ENCODE results near the gene COL6A1. TPM values are rescaled to one million over a fixed set of nuclear protein-coding genes. Genes with fewer than 3 reads are reported as not detected.

Gene COL6A1
- polyA plus RNA-seq, 1 of the 3 experiments (the other 2 are of a cell fraction): 107 TPM

DNA sequence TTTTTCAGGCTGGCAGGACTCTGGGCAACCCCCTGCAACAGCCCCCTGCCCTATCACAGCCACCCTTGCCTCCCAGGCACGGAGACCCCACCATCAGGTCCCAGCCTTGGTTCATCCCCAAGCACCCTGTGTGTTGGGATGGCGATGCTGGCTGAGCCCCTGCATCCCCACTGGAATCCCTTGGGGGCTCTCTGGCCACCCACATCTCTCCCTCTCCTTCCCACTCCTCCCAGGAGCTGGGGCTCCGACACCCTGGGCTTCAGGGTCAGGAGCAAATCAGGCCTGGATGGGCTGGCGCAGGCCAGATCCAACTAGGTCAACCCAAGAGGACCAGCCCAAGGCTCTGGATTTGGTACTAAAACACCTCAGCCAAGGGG lies 25.9 kb downstream of the COL6A1 start (continued):
- no peak for TF ChIP-seq ELF1 (IDR thresholded peaks at IDR 0.05)
- TF ChIP-seq, protein P1, sequence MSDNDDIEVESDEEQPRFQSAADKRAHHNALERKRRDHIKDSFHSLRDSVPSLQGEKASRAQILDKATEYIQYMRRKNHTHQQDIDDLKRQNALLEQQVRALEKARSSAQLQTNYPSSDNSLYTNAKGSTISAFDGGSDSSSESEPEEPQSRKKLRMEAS (IDR thresholded peaks at IDR 0.05; ENCODE audit: low read depth): no peak
- TF ChIP-seq RXRA (IDR thresholded peaks at IDR 0.05; ENCODE audit: borderline replicate concordance, low read depth): no peak
- no peak for TF ChIP-seq FOXJ3 (CRISPR knock-in tag; IDR thresholded peaks at IDR 0.05)
- TF ChIP-seq RAD21 (IDR thresholded peaks at IDR 0.05; ENCODE audit: low read length): no peak
- TF ChIP-seq FOXM1 (IDR thresholded peaks at IDR 0.05; ENCODE audit: low read depth): no peak
- no peak for TF ChIP-seq TAF1 (IDR thresholded peaks at IDR 0.05; ENCODE audit: borderline replicate concordance, low read depth, low read length)

DNA sequence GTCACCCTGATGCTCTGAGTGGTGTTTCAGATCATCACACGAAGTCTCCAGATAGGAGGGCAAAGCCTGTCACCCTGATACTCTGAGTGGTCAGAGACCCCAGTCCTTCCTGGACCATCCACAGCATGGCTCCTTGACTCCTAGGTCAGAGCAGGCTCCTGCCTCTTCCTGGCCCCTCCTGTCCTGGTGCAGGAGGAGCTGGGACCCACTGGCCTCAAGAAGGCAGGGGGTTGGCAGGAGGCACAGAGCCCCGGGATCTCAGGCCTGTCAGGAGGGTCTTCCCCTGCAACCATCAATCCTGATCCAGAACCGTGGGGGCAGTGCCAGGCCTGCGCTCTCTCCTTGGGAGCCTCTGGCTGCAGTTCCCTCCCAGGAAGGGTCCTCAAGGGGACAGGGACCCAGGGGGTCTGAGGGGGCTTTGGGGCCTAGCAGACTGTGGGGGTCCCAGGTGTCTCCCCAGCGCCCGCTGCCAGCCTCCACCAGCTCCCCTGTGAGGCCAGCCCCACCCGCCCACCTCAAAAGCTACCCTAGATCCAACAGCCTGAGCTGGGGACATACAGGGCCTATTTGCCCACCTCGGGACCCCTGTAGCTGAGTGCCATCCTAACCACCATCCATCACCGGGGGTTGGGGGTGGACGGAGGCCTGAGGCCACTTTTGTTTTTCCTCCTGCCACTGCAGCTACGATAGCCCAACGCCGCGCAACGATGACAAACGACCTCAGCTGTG lies 27.5 kb downstream of the COL6A1 start:
- Histone ChIP-seq H3K79me2 (ENCODE audit: insufficient read depth) (no peaks in the 10 kb centered on the region), H4K20me1 (ENCODE audit: insufficient read depth) (no peaks in the 10 kb centered on the region), H3K9ac (no peak overlapping the region), H3K27me3 (ENCODE audit: insufficient read depth) (no peaks in the 10 kb centered on the region), H3K9me2 (no peaks in the 10 kb centered on the region), H3K36me3 (replicated peaks in 1 of 2; ENCODE audit: control insufficient read depth in 1 of 2, insufficient read depth in 2 of 2, low read length in 1 of 2) (no peaks in the 10 kb centered on the region), H3K4me3 (ENCODE audit: low read depth in 2 of 2, low read length in 1 of 2) (no peak overlapping the region), H2AFZ (ENCODE audit: low read depth) (no peak overlapping the region), H3K4me1 (ENCODE audit: control insufficient read depth in 1 of 2, insufficient read depth in 2 of 2, low read depth in 1 of 2, low read length in 1 of 2) (no peaks in the 10 kb centered on the region; a peak in 1 of 4 replicates), H3K27ac (ENCODE audit: low read depth in 2 of 2, low read length in 1 of 2) (no peak overlapping the region), H3F3A (replicated peaks; ENCODE audit: insufficient read depth) (no peaks in the 10 kb centered on the region), H3K9me3 (no peaks in the 10 kb centered on the region), H3K4me2 (no peak overlapping the region)
- TF ChIP-seq, protein P1 (IDR thresholded peaks at IDR 0.05; ENCODE audit: low read depth): no peak
- TF ChIP-seq, protein P2, sequence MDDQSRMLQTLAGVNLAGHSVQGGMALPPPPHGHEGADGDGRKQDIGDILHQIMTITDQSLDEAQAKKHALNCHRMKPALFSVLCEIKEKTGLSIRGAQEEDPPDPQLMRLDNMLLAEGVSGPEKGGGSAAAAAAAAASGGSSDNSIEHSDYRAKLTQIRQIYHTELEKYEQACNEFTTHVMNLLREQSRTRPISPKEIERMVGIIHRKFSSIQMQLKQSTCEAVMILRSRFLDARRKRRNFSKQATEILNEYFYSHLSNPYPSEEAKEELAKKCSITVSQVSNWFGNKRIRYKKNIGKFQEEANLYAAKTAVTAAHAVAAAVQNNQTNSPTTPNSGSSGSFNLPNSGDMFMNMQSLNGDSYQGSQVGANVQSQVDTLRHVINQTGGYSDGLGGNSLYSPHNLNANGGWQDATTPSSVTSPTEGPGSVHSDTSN (IDR thresholded peaks at IDR 0.05): no peak
- TF ChIP-seq JUND (IDR thresholded peaks at IDR 0.05) (no peak), TEAD4 (IDR thresholded peaks at IDR 0.05; ENCODE audit: borderline replicate concordance, insufficient read depth) (no peak), NFIC (IDR thresholded peaks at IDR 0.05; ENCODE audit: borderline replicate concordance) (no peak), TAF1 (IDR thresholded peaks at IDR 0.05; ENCODE audit: borderline replicate concordance, low read depth, low read length) (no peak), NRF1 (IDR thresholded peaks at IDR 0.05; ENCODE audit: low read depth, low read length) (no peak), FOXM1 (IDR thresholded peaks at IDR 0.05; ENCODE audit: low read depth) (no peak), MEF2A (IDR thresholded peaks at IDR 0.05; ENCODE audit: borderline replicate concordance, low read depth) (no peak), RAD21 (IDR thresholded peaks at IDR 0.05; ENCODE audit: low read length) (no peak), GABPA (IDR thresholded peaks at IDR 0.05; ENCODE audit: low read depth) (no peak), ELF1 (IDR thresholded peaks at IDR 0.05) (no peak), MXI1 (IDR thresholded peaks at IDR 0.05; ENCODE audit: low read depth, low read length) (no peak), YY1 (IDR thresholded peaks at IDR 0.05; ENCODE audit: low read depth) (no peak), RFX5 (IDR thresholded peaks at IDR 0.05; ENCODE audit: low read length) (no peak), SMC3 (IDR thresholded peaks at IDR 0.05; ENCODE audit: low read depth, low read length) (no peak), POLR2AphosphoS5 (IDR thresholded peaks at IDR 0.05; ENCODE audit: low read depth, low read length) (no peak)
- TF ChIP-seq, protein P3, sequence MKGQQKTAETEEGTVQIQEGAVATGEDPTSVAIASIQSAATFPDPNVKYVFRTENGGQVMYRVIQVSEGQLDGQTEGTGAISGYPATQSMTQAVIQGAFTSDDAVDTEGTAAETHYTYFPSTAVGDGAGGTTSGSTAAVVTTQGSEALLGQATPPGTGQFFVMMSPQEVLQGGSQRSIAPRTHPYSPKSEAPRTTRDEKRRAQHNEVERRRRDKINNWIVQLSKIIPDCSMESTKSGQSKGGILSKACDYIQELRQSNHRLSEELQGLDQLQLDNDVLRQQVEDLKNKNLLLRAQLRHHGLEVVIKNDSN (IDR thresholded peaks at IDR 0.05; ENCODE audit: borderline replicate concordance, low read depth): no peak
- ChIA-PET POLR2A (no interaction called here), CTCF (no interaction called here)
- WGBS (ENCODE audit: low lambda C conversion rate): 77% methylated on average over 8 of the region's 16 CpGs
- DNase-seq: peak; percentile 21
